DOHH2 (cell line): ENCODE data around the gene RGS7.

Source experiments
- CTCF ChIP-seq: fragments of 200-600 bp; sonication (generic); IDR thresholded peaks from one replicate; pipeline ENCODE4 v1.5.1; 2014; ENCODE audit warnings: antibody characterized with exemption, mild to moderate bottlenecking, low read depth, low read length; ENCODE audit not compliant: poor library complexity, severe bottlenecking
- EZH2phosphoT487 ChIP-seq: fragments of 200-600 bp; sonication (generic); IDR thresholded peaks from 2 replicates; pipeline ENCODE4 v1.6.1; 2017; ENCODE audit warnings: borderline replicate concordance, mild to moderate bottlenecking, antibody characterized with exemption, low read length, moderate library complexity, mixed read lengths

- TF ChIP-seq CTCF: no peak
- TF ChIP-seq EZH2phosphoT487: no peak
Observed at GRCh38 chr1:241215683-241216082, 141.3 kb downstream of the RGS7 start.
